Neural progenitor cell (in vitro differentiated cells): ENCODE results near the gene DERL2.

ENCODE experiments used
- EZH2 ChIP-seq: fragments of 200-600 bp; sonication (generic); IDR thresholded peaks from 2 replicates; pipeline ENCODE4 v1.6.1; 2017; ENCODE audit warnings: antibody characterized with exemption, mild to moderate bottlenecking, moderate library complexity
- TF ChIP-seq, protein P1 (sequence below): fragments of 200-600 bp; sonication (generic); IDR thresholded peaks from 2 replicates; pipeline ENCODE4 v1.5.1; 2017; ENCODE audit warnings: antibody characterized with exemption, mild to moderate bottlenecking

- TF ChIP-seq, protein P1, sequence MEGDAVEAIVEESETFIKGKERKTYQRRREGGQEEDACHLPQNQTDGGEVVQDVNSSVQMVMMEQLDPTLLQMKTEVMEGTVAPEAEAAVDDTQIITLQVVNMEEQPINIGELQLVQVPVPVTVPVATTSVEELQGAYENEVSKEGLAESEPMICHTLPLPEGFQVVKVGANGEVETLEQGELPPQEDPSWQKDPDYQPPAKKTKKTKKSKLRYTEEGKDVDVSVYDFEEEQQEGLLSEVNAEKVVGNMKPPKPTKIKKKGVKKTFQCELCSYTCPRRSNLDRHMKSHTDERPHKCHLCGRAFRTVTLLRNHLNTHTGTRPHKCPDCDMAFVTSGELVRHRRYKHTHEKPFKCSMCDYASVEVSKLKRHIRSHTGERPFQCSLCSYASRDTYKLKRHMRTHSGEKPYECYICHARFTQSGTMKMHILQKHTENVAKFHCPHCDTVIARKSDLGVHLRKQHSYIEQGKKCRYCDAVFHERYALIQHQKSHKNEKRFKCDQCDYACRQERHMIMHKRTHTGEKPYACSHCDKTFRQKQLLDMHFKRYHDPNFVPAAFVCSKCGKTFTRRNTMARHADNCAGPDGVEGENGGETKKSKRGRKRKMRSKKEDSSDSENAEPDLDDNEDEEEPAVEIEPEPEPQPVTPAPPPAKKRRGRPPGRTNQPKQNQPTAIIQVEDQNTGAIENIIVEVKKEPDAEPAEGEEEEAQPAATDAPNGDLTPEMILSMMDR, result no peak
- no peak for TF ChIP-seq EZH2
Measured at GRCh38 chr17:5422505-5422904, 63.5 kb downstream of the DERL2 start.
